Smooth muscle cell of the umbilical artery (primary cell): ENCODE data around the gene NAA16. TPM values are rescaled to one million over a fixed set of nuclear protein-coding genes. Genes with fewer than 3 reads are reported as not detected.

Experiments used
- total RNA-seq: library from RNA; depleted of rRNA; stranded (reverse); fragments of >200 nt; gene quantifications from 2 replicates; pipeline ENCODE4 v1.2.3, GENCODE V29; 2014

Gene NAA16
- total RNA-seq = 8.3 and 10.8 TPM in 2 replicates

DNA sequence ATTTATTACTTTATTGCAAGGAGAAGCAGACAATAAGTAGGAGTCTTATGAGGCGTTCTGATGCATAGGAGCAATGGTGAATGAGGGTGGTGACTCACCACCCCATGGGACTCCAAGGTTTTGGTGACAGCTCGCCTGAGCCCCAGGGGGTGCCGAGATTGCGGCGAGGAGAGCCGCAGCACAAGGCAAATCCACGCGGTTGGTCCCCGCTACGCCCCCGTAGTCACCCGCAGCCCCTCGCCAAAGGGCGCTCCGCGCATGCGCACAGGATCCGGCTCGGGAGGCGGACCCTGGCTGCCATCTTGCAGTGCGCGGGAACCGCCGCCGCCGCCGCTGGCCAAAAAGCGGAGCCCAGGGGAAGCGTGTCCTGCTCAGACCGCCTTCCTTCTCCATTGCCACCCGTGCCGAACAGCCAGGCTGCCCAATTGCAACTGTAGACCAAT is at the start of gene NAA16:
NAA16 (plus strand) TSS at position 305 of the 443 bp plus-strand sequence. CDS start 262 bp downstream, outside the sequence.

DNA sequence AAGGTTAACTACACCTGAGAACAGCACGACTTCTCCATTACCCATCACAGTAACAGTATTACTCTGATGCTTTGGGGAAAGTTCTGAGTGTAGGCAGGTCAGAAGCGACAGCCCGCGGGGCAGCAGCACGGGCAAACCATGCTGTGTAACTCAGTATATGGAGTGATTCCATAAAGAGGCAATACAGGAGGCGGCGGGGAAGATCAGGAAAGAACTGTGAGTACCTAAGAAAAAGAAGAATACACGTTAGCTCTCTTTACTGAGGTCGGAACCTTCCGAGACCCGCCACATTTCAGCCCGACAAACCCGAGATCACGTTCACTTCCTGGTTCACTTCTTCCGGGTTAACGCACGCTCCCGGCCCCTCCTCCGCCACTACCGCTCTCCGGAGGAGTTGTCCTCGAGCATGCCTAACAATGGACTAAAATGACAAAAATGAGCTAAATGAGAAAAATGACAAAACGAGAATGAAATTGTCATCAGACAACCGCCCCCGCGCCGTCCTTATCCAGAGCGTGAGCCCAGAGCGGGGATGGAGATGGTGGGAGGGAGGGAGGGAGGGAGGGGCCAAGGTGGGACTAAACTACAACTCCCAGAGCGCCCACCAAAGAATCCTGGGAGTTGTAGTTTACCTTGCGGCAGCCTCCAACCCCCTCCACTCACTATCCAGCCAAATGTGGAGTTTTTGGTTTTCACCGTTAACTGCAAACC is 47.7 kb upstream of the NAA16 start, which contains the start of gene MTRF1:
MTRF1 (minus strand) TSS at position 316 of the 711 bp plus-strand sequence. CDS start 2,669 bp downstream, outside the sequence.

Other genes with a start within 250 kb of the NAA16 start
- 8.6 and 11.8 TPM in 2 replicates for gene WBP4, start 249.8 kb upstream of the NAA16 start, total RNA-seq
- gene KBTBD6, start 178.5 kb upstream of the NAA16 start, total RNA-seq = 8.7 and 8.9 TPM in 2 replicates
- gene KBTBD7, start 116.7 kb upstream of the NAA16 start, total RNA-seq = 3.9 and 7.1 TPM in 2 replicates
- gene MTRF1, start 47.7 kb upstream of the NAA16 start, total RNA-seq = 10.8 and 13.4 TPM in 2 replicates
- gene RGCC, start 146.3 kb downstream of the NAA16 start, total RNA-seq = 0.37 and 0.59 TPM in 2 replicates